B cell (primary cell): ENCODE measurements around the gene FKBP2. TPM values are rescaled to one million over a fixed set of nuclear protein-coding genes. Genes with fewer than 3 reads are reported as not detected.

Experiments used
- ATAC-seq: fragments of 200-7000 bp; cut with Tn5 transposase; one replicate; pipeline ENCODE4 v1.10.0; 2021; ENCODE audit warnings: low read depth, mild to moderate bottlenecking, moderate number of reproducible peaks, moderate library complexity
- CTCF ChIA-PET: fragments of 350-600 bp; sonication (Branson Sonifier 250); formaldehyde crosslinking; loops from one replicate; lab custom pipeline; 2021; ENCODE audit warnings: antibody characterized with exemption, inconsistent platforms; lab: Charles Lee
- POLR2A ChIA-PET: fragments of 350-600 bp; sonication (Branson Sonifier 250); formaldehyde crosslinking; loops from one replicate; lab custom pipeline; 2021; ENCODE audit warnings: antibody characterized with exemption; lab: Charles Lee
- DNase-seq: peaks from one replicate; pipeline ENCODE4 v3.0.0; 2013
- H2AFZ ChIP-seq: 2 replicates; pipeline ENCODE4 v1.6.1; 2012; ENCODE audit warnings: mild to moderate bottlenecking, low read depth, low read length; ENCODE audit not compliant: insufficient read depth, poor library complexity, severe bottlenecking
- H3K27ac ChIP-seq, 2 donors: 1 replicate in 1 of 2; 2 replicates in 1 of 2; pipeline ENCODE4 v1.5.1; 2012 to 2013; ENCODE audit warnings: low read length in 2 of 2, mild to moderate bottlenecking in 2 of 2, moderate library complexity in 1 of 2
- H3K27me3 ChIP-seq, 4 experiments: fragments of 200-600 bp in 1 of 4; sonication (generic) in 1 of 4; replicated peaks in 1 of 4; 1 replicate in 2 of 4; 2 replicates in 2 of 4; pipeline versions ENCODE4 v1.6.1 to v1.7.0; 2013 to 2016; ENCODE audit warnings: low read length in 3 of 4, mild to moderate bottlenecking in 2 of 4, mixed read lengths in 1 of 4, moderate library complexity in 1 of 4; ENCODE audit not compliant: insufficient read depth in 4 of 4, control insufficient read depth in 3 of 4; ENCODE audit errors: control extremely low read depth in 1 of 4
- H3K36me3 ChIP-seq, 2 experiments: replicated peaks in 1 of 2; 1 replicate in 1 of 2; 2 replicates in 1 of 2; pipeline versions ENCODE4 v1.6.1 to v1.7.1; 2013; ENCODE audit warnings: low read length in 1 of 2; ENCODE audit not compliant: insufficient read depth in 2 of 2, control insufficient read depth in 1 of 2; ENCODE audit errors: control extremely low read depth in 1 of 2, extremely low read depth in 1 of 2
- H3K4me1 ChIP-seq, 2 donors: fragments of 200-600 bp in 1 of 2; sonication (generic) in 1 of 2; 1 replicate in 1 of 2; 2 replicates in 1 of 2; pipeline versions ENCODE4 v1.5.1 to v1.6.1; 2013 to 2017; ENCODE audit warnings: low read length in 2 of 2; ENCODE audit not compliant: control insufficient read depth in 2 of 2, insufficient read depth in 2 of 2
- H3K4me2 ChIP-seq: replicated peaks from 2 replicates; pipeline ENCODE3; 2012; ENCODE audit warnings: mild to moderate bottlenecking, low read depth, low read length; ENCODE audit not compliant: poor library complexity, severe bottlenecking
- H3K4me3 ChIP-seq, 5 experiments: fragments of 200-600 bp in 1 of 5; sonication (generic) in 1 of 5; 1 replicate in 3 of 5; 2 replicates in 2 of 5; pipeline versions ENCODE4 v1.5.1 to v1.7.0; 2011 to 2016; ENCODE audit warnings: low read length in 4 of 5, mild to moderate bottlenecking in 4 of 5, low read depth in 2 of 5, control low read depth in 1 of 5, moderate library complexity in 1 of 5; ENCODE audit not compliant: insufficient read depth in 1 of 5; ENCODE audit errors: control extremely low read depth in 1 of 5, extremely low read depth in 1 of 5
- H3K79me2 ChIP-seq: fragments of 200-600 bp; sonication (generic); one replicate; pipeline ENCODE4 v1.6.0; 2016; ENCODE audit warnings: low read length; ENCODE audit not compliant: control insufficient read depth, insufficient read depth
- H3K9ac ChIP-seq: fragments of 200-600 bp; sonication (generic); 2 replicates; pipeline ENCODE4 v1.6.1; 2017; ENCODE audit warnings: mild to moderate bottlenecking, low read length, moderate library complexity
- H3K9me3 ChIP-seq, 3 donors: one replicate each; pipeline versions ENCODE4 v1.6.1 to v1.7.1; 2013; ENCODE audit warnings: low read length in 2 of 3; ENCODE audit not compliant: control insufficient read depth in 2 of 3, insufficient read depth in 1 of 3; ENCODE audit errors: control extremely low read depth in 1 of 3
- H4K20me1 ChIP-seq: 2 replicates; pipeline ENCODE4 v1.6.0; 2012; ENCODE audit warnings: mild to moderate bottlenecking, low read length; ENCODE audit not compliant: insufficient read depth, control insufficient read depth, poor library complexity, severe bottlenecking
- H3K27ac Mint-ChIP-seq: one replicate; pipeline ENCODE4 v1.8.0; 2021; ENCODE audit warnings: mixed read lengths
- H3K27me3 Mint-ChIP-seq: one replicate; pipeline ENCODE4 v1.8.0; 2021; ENCODE audit warnings: mixed read lengths
- H3K4me1 Mint-ChIP-seq: one replicate; pipeline ENCODE4 v1.8.0; 2021; ENCODE audit warnings: mixed read lengths
- H3K4me3 Mint-ChIP-seq: one replicate; pipeline ENCODE4 v1.8.0; 2021; ENCODE audit warnings: mixed read lengths
- H3K9me3 Mint-ChIP-seq: one replicate; pipeline ENCODE4 v1.8.0; 2022; ENCODE audit warnings: mixed read lengths; ENCODE audit not compliant: insufficient read depth
- CTCF ChIP-seq: fragments of 200-600 bp; IDR thresholded peaks from one replicate; pipeline ENCODE4 v1.8.0; 2022; ENCODE audit warnings: antibody characterized with exemption, mild to moderate bottlenecking
- EZH2 ChIP-seq: IDR thresholded peaks from 2 replicates; pipeline ENCODE4 v1.6.1; 2012; ENCODE audit warnings: borderline replicate concordance, low read depth, mild to moderate bottlenecking, moderate library complexity, low read length; ENCODE audit not compliant: insufficient read depth, poor library complexity, severe bottlenecking
- WGBS: methylation state at CpG from one replicate; pipeline ENCODE4 v1.1.5; 2013; ENCODE audit warnings: missing lambda C conversion rate; ENCODE audit not compliant: insufficient coverage; 5-methylcytosine and 5-hydroxymethylcytosine counted together
- intact Hi-C: fragments of 100-400 bp; cut with micrococcal nuclease; formaldehyde crosslinking; loops from one replicate; pipeline ENCODE4 v1.10.0; 2022
- polyA plus RNA-seq: library from polyadenylated mRNA; depleted of rRNA; stranded (reverse); fragments of >200 nt; gene quantifications from 2 replicates; pipeline ENCODE4 v1.2.3, GENCODE V29; 2012
- total RNA-seq, 2 donors: library from RNA; stranded (reverse); fragments of 120-200 nt in 1 of 2; gene quantifications; 1 replicate in 1 of 2; 2 replicates in 1 of 2; pipeline versions ENCODE4 v1.2.3 to v1.2.4, GENCODE V29; 2013 to 2022

The FKBP2 gene
- total and polyA plus RNA-seq, 2 donors (not counting 1 experiment from before 2014, with no cell fraction given): 23.7 to 38.2 TPM

GRCh38 chr11:64232182-64232966 lies 8.5 kb upstream of the FKBP2 start:
- no peak overlapping the region for H3K4me3 ChIP-seq
- peaks cover 25% of the 10 kb centered on the region for H4K20me1 ChIP-seq
- no peak overlapping the region for H2AFZ ChIP-seq
- H3K79me2 ChIP-seq: peaks cover 24% of the 10 kb centered on the region
- Mint-ChIP-seq H3K27ac (peak overlapping the region; percentile 72), H3K4me3 (peak overlapping the region; percentile 76), H3K4me1 (peaks cover 55% of the 10 kb centered on the region), H3K27me3 (no peaks in the 10 kb centered on the region), H3K9me3 (no peaks in the 10 kb centered on the region)
- 93% methylated on average over 13 of the region's 15 CpGs for WGBS
- no peak for ATAC-seq
- peaks cover 0 to 10% of the 10 kb centered on the region in 2 experiments for H3K36me3 ChIP-seq
- H3K9ac ChIP-seq: no peak overlapping the region
- no peaks in the 10 kb centered on the region for H3K9me3 ChIP-seq
- ChIA-PET POLR2A (interaction anchor here (0.6 to 2.4 kb wide), 7 partner anchors 9 to 69 kb away, joined by 3 to 11 read pairs (median 5); partner anchors contain the start of genes FKBP2 and STIP1), CTCF (interaction anchor here (0.7 to 1.6 kb wide), 8 partner anchors 8 to 72 kb away, joined by 3 to 6 read pairs (median 4); partner anchors contain the start of gene ESRRA)
- intact Hi-C loops: no loop called here
- TF ChIP-seq CTCF (no peak), EZH2 (no peak)
- no peak overlapping the region for H3K27ac ChIP-seq
- no peak for DNase-seq
- peaks cover 38 to 59% of the 10 kb centered on the region in 2 donors for H3K4me1 ChIP-seq
- H3K27me3 ChIP-seq: no peaks in the 10 kb centered on the region
- H3K4me2 ChIP-seq: peak overlapping the region; percentile 99

- Histone ChIP-seq H3K27me3 (no peaks in the 10 kb centered on the region), H3K27ac (no peak overlapping the region), H4K20me1 (peaks cover 25% of the 10 kb centered on the region), H3K79me2 (peaks cover 23% of the 10 kb centered on the region), H3K9me3 (no peaks in the 10 kb centered on the region), H3K4me2 (no peak overlapping the region), H3K4me3 (no peak overlapping the region), H2AFZ (no peak overlapping the region), H3K36me3 (peaks cover 0 to 16% of the 10 kb centered on the region in 2 experiments), H3K4me1 (peaks cover 35 to 62% of the 10 kb centered on the region in 2 donors), H3K9ac (no peak overlapping the region)
- H3K4me3 Mint-ChIP-seq: peak overlapping the region; percentile 76
- no peak for DNase-seq
- H3K9me3 Mint-ChIP-seq: no peaks in the 10 kb centered on the region
- intact Hi-C loops: no loop called here
- H3K27ac Mint-ChIP-seq: peak overlapping the region; percentile 72
- H3K27me3 Mint-ChIP-seq: no peaks in the 10 kb centered on the region
- ChIA-PET CTCF (interaction anchor here (0.7 to 1.6 kb wide), 7 partner anchors 9 to 72 kb away, joined by 3 to 6 read pairs (median 3); partner anchors contain the start of gene ESRRA), POLR2A (interaction anchor here (0.7 to 2.4 kb wide), 8 partner anchors 8 to 68 kb away, joined by 3 to 11 read pairs (median 6); partner anchors contain the start of genes FKBP2 and STIP1)
- peaks cover 57% of the 10 kb centered on the region for H3K4me1 Mint-ChIP-seq
- ATAC-seq: no peak
- 98% methylated on average over 6 of the region's 8 CpGs for WGBS
- TF ChIP-seq EZH2: no peak
- no peak for TF ChIP-seq CTCF
Measured at GRCh38 chr11:64232967-64233315, 8.0 kb upstream of the FKBP2 start.
